B cell (primary cell): ENCODE measurements around the gene EHBP1.

Experiments
- EZH2 ChIP-seq: IDR thresholded peaks from 2 replicates; pipeline ENCODE4 v1.6.1; 2012; ENCODE audit warnings: borderline replicate concordance, low read depth, mild to moderate bottlenecking, moderate library complexity, low read length; ENCODE audit not compliant: insufficient read depth, poor library complexity, severe bottlenecking
- TF ChIP-seq, protein P1 (sequence below): fragments of 200-600 bp; IDR thresholded peaks from one replicate; pipeline ENCODE4 v1.8.0; 2022; ENCODE audit warnings: antibody characterized with exemption, mild to moderate bottlenecking

DNA sequence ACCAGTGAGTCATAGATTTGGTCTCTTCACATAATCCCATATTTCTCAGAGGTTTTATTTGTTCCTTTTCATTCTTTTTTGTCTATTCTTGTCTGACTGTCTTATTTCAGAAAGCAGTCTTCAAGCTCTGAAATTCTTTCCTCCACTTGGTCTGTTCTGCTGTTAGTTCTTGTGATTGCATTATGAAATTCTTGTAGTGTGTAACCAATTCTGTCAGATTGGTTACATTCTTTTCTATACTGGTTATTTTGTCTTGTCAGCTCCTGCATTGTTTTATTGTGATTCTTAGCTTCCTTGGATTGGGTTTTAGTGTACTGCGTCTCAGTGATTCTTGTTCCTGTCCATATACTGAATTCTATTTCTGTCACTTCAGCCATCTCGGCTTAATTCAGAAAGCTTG lies 18.6 kb downstream of the EHBP1 start:
- TF ChIP-seq, protein P1, sequence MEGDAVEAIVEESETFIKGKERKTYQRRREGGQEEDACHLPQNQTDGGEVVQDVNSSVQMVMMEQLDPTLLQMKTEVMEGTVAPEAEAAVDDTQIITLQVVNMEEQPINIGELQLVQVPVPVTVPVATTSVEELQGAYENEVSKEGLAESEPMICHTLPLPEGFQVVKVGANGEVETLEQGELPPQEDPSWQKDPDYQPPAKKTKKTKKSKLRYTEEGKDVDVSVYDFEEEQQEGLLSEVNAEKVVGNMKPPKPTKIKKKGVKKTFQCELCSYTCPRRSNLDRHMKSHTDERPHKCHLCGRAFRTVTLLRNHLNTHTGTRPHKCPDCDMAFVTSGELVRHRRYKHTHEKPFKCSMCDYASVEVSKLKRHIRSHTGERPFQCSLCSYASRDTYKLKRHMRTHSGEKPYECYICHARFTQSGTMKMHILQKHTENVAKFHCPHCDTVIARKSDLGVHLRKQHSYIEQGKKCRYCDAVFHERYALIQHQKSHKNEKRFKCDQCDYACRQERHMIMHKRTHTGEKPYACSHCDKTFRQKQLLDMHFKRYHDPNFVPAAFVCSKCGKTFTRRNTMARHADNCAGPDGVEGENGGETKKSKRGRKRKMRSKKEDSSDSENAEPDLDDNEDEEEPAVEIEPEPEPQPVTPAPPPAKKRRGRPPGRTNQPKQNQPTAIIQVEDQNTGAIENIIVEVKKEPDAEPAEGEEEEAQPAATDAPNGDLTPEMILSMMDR: no peak
- TF ChIP-seq EZH2: no peak
